NCI-H1417 (cell line): ENCODE data around the gene ACP5.
A peak's percentile ranks its signal among the peaks of the same experiment; 100 is the strongest.

Experiments used
- DNase-seq, 3 experiments: peaks; one replicate each; lab custom pipeline; 2025; lab: John Stamatoyannopoulos, UW

Gene ACP5

GRCh38 chr19:11547929-11548700 is 29.3 kb downstream of the ACP5 start:
- no peak for DNase-seq

DNA sequence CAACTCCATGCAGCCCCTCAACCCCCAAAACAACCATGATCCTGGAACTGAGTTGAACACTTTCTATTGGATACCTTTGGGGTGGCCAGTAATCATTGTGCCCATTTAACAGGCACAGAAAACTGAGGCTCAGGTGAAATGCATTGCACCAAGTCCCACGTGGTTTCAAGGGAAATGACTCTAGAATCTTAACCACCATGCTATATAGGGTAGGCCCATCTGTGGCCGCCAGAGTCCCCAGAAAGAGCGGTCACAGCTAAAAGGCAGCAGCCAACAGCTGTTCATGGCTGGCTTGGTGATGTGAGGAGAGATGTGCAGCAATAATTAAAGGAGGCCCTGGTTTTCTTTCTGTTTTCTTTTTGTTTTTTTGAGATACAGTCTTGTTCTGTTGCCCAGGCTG is 36.2 kb downstream of the ACP5 start:
- DNase-seq, result no peak

DNA sequence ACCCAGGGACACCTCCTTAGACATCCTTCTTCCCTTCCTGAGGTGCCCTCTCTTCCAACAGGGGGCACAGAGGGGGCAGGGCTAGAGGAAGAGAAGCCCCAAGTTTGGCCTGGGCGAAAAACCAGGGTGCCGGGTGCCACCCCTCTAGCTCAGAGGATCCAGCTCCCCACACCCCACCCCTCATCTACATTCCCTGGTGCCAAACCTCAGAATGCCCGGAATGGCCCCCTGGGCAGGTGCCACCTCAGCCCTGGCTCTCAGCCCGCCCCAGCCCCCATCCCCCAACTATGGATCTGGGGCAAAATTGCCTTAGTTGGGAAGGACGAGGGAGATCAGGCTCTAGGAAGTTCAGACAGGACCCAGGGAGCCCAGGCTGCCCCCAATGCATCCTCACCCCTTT is 36.8 kb downstream of the ACP5 start:
- no peak for DNase-seq

DNA sequence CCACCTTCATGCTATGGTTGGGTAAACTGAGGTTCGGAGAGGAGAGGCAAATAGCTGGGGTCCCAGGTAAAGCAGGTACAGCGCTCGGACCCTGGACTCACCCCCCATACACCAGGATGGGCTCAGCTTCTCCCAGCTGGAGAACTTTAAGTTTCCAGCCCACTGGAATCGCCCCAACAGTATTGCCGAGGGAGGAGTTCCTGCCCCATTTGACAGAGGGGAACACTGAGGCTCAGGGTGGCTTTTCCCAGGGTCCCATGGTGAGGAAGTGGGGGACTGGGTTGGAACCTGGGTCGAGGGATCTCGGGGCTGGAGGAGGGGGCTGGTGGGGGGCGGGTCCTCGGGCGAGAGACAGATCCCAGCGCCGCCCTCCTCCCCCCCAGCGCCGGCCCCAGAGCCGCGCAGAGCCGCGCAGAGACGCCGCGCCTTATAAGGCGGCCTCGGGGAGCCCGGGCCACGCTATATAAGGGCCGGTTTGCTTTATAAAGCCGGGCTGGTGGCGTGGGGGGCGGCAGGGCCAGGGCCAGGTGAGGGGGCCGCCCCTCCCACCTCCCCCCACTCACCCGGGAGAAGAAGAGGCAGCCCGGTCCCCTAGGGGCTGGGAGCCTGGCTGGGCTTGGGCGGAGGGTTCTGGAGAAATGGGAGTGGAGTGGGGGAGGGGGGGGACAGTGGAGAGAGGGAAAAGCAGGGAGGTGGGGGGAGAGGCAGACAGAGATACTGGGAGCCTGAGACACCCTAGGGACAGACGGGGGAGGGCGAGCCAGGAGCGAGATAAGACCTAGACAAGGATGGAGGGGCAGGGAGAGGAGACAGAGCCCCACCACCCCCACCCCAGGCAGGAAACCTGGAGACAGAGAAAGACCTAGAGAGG is 37.7 kb downstream of the ACP5 start:
- peak in 2 of 3 experiments; percentile 61 to 66 for DNase-seq

DNA sequence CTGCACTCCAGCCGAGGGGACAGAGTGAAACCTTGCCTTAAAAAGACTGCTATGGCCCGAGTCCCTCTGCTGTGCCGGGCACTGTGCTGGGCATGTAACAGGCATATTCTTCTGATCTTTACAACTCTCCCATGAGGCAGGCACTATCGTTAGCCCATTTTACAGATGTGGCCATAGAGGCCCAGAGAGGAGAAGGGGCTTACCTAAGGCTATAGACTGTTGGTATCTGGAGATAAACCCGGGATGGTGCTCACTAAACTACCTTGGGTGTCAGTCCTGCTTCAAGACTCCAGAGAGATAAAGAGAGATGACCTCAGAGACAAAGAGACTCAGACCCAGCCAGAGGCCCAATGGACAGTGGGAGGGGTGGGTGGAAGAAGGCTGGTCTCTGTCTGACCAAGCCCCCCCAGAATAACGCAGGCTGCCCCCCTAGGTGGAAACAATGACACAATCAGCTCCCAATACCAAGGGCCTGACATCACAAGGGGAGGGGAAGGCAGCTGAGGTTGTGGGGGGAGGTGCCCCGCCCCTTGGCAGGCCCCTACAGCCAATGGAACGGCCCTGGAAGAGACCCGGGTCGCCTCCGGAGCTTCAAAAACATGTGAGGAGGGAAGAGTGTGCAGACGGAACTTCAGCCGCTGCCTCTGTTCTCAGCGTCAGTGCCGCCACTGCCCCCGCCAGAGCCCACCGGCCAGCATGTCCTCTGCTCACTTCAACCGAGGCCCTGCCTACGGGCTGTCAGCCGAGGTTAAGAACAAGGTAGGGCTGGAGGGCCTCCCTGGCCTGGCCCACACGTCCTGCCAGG is 39.0 kb downstream of the ACP5 start, which contains the start of gene CNN1:
Gene CNN1, plus strand, starts transcription at position 620 of the 805 bp plus-strand sequence. Its CDS starts 77 bp downstream, at position 697.
- no peak for DNase-seq

DNA sequence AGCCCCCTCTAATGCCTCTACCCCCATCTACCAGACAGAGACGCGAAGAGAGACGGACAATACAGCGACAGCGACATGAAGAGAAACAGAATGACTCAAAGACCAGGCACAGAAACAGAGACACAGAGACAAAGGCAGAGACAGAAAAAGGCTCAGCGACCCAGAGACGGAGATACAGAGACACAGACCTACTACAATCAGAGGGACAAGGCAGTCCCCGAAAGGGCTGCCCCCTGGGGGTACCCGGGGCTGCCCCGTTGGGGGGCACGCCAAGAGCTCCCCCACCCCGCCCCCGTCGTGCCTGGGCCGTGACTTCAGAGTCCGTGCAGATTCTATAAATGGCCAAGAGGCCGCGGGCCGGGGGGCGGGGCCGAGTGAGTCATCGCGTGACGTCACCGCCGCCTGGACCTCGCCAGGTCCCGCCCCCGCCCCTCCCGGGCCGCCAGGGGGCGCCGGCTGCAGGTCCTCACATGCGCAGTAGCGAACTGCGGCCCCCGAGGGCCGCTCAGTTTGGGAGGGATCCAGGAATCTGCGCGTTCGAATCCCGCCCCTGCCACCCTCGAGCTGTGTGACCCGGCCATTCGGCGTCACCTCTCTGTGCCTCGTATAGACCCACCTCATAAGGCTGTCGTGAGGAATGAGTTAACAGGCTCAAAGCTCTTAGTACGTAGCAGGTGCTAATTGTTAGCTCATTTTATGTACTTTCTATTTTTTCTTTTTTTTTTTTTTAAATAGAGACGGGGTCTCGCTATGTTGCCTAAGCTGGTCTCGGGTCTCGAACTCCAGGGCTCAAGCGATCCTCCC is 41.5 kb downstream of the ACP5 start:
- peak; percentile 72 to 84 (median 73) for DNase-seq

- peak in 1 of 3 experiments; percentile 6 for DNase-seq
Observed at GRCh38 chr19:11534948-11535347, 42.5 kb downstream of the ACP5 start.

- DNase-seq, result no peak
Observed at GRCh38 chr19:11534538-11534937, 42.9 kb downstream of the ACP5 start.

DNA sequence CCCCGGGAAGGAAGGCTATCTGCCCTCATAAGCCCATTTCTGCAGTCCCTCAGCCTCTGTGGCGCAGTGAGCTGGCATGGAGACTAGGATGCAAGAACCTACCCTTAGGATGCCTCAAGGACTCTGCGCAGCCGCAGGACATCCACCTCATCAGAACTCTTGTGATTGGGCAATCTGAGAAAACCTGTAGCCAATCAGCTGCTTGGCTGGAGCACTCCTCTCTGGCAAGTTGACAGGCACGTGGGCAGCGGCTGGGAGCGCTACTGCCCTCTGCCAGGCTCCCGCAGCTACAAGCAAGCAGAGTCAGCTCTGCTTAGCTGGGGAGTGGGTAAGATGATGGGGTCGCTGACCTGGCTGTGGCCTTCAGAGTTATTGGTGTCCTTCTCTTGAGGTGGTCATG is 47.0 kb downstream of the ACP5 start:
- peak; percentile 48 to 87 (median 64) for DNase-seq

- DNase-seq, result peak; percentile 89 to 99 (median 98)
Observed at GRCh38 chr19:11528551-11529341, 48.7 kb downstream of the ACP5 start, which contains the start of gene ECSIT. Gene ECSIT (minus strand): TSS chr19:11529134. CDS start chr19:11519170, 9,964 bp downstream.
